Kidney (tissue), 14 donors: ENCODE results near the gene SEC14L5. TPM values are rescaled to one million over a fixed set of nuclear protein-coding genes. Genes with fewer than 3 reads are reported as not detected.

Experiments
- DNase-seq, 5 donors: peaks; one replicate each; pipeline ENCODE4 v3.0.0-alpha.2; 2013 to 2020
- FAIRE-seq: peaks from 2 replicates; lab custom pipeline; 2012; peaks lifted over from hg19 to GRCh38; lab: Jason Lieb, UNC
- H3K27ac ChIP-seq, 2 donors: one replicate each; pipeline ENCODE4 v1.7.0; 2013; ENCODE audit warnings: low read depth in 2 of 2, low read length in 2 of 2, inconsistent platforms in 1 of 2
- H3K27me3 ChIP-seq: one replicate; pipeline ENCODE4 v1.7.1; 2013; ENCODE audit warnings: low read length, inconsistent platforms; ENCODE audit not compliant: control insufficient read depth, insufficient read depth
- H3K36me3 ChIP-seq, 3 donors: one replicate each; pipeline versions ENCODE4 v1.7.0 to v1.7.1; 2013; ENCODE audit warnings: low read length in 3 of 3, control low read depth in 1 of 3, inconsistent platforms in 1 of 3; ENCODE audit not compliant: insufficient read depth in 3 of 3, control insufficient read depth in 2 of 3
- H3K4me1 ChIP-seq, 3 donors: one replicate each; pipeline versions ENCODE4 v1.7.0 to v1.7.1; 2013; ENCODE audit warnings: low read length in 3 of 3, inconsistent platforms in 1 of 3, low read depth in 1 of 3; ENCODE audit not compliant: control insufficient read depth in 2 of 3, insufficient read depth in 2 of 3
- H3K4me3 ChIP-seq, 3 donors: one replicate each; pipeline versions ENCODE4 v1.7.0 to v1.8.1; 2013; ENCODE audit warnings: low read length in 3 of 3, control low read depth in 1 of 3, inconsistent platforms in 1 of 3
- H3K9ac ChIP-seq, 3 donors: one replicate each; pipeline versions ENCODE4 v1.7.0 to v1.7.1; 2013; ENCODE audit warnings: low read length in 3 of 3, control low read depth in 1 of 3, inconsistent platforms in 1 of 3
- H3K9me3 ChIP-seq, 3 donors: one replicate each; pipeline versions ENCODE4 v1.7.0 to v1.7.1; 2013; ENCODE audit warnings: low read length in 3 of 3, control low read depth in 1 of 3, inconsistent platforms in 1 of 3; ENCODE audit not compliant: control insufficient read depth in 2 of 3, insufficient read depth in 1 of 3
- intact Hi-C: fragments of 100-400 bp; cut with DNase I; formaldehyde crosslinking; loops from one replicate; pipeline ENCODE4 v1.11.1; 2022
- polyA plus RNA-seq: library from polyadenylated mRNA; stranded (reverse); fragments of 350-450 nt; fragmentation: Illumina TruSeq; extraction: RNeasy Lipid Tissue Mini Kit (QIAGEN cat#74804); gene quantifications from one replicate; pipeline ENCODE4 v1.2.3, GENCODE V29; 2014; ENCODE audit warnings: low read depth, low replicate concordance; ENCODE audit not compliant: insufficient read depth
- total RNA-seq: library from RNA; stranded (reverse); fragmentation: NEBNext Ultra II Directional; extraction: Animal tissue kit (Norgen Biotek cat#: 25700); gene quantifications from one replicate; pipeline ENCODE4 v1.2.1, GENCODE V29; 2021
- TF ChIP-seq, protein P1 (sequence below): IDR thresholded peaks from 3 replicates; pipeline ENCODE4 v1.5.1; 2012; ENCODE audit warnings: mild to moderate bottlenecking, moderate library complexity, borderline replicate concordance; ENCODE audit not compliant: insufficient read depth; ENCODE audit errors: extremely low read depth
- donor health status: control.
- donor health status: control.
- donor health status: control.
- donor health status: control.
- donor health status: control.
- donor health status: DM: yes; HTN: yes; CAD: no.
- donor health status: Normal renal cell carcinoma (clear cell type).

Gene SEC14L5
- total and polyA plus RNA-seq, 2 donors from 2014 or later, result 0.13 to 0.16 TPM

- H3K36me3 ChIP-seq, result no peaks in the 10 kb centered on the region
- no peaks in the 10 kb centered on the region for H3K4me1 ChIP-seq
- H3K9me3 ChIP-seq, result no peaks in the 10 kb centered on the region
- intact Hi-C loops, result no loop called here
- H3K27ac ChIP-seq, result no peak overlapping the region
- no peak overlapping the region for H3K9ac ChIP-seq
- FAIRE-seq (no peak), DNase-seq (no peak)
- H3K4me3 ChIP-seq, result no peak overlapping the region
- no peaks in the 10 kb centered on the region for H3K27me3 ChIP-seq
- TF ChIP-seq, protein P1, sequence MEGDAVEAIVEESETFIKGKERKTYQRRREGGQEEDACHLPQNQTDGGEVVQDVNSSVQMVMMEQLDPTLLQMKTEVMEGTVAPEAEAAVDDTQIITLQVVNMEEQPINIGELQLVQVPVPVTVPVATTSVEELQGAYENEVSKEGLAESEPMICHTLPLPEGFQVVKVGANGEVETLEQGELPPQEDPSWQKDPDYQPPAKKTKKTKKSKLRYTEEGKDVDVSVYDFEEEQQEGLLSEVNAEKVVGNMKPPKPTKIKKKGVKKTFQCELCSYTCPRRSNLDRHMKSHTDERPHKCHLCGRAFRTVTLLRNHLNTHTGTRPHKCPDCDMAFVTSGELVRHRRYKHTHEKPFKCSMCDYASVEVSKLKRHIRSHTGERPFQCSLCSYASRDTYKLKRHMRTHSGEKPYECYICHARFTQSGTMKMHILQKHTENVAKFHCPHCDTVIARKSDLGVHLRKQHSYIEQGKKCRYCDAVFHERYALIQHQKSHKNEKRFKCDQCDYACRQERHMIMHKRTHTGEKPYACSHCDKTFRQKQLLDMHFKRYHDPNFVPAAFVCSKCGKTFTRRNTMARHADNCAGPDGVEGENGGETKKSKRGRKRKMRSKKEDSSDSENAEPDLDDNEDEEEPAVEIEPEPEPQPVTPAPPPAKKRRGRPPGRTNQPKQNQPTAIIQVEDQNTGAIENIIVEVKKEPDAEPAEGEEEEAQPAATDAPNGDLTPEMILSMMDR, result no peak
Measured at GRCh38 chr16:4982056-4982867, 24.1 kb downstream of the SEC14L5 start.

DNA sequence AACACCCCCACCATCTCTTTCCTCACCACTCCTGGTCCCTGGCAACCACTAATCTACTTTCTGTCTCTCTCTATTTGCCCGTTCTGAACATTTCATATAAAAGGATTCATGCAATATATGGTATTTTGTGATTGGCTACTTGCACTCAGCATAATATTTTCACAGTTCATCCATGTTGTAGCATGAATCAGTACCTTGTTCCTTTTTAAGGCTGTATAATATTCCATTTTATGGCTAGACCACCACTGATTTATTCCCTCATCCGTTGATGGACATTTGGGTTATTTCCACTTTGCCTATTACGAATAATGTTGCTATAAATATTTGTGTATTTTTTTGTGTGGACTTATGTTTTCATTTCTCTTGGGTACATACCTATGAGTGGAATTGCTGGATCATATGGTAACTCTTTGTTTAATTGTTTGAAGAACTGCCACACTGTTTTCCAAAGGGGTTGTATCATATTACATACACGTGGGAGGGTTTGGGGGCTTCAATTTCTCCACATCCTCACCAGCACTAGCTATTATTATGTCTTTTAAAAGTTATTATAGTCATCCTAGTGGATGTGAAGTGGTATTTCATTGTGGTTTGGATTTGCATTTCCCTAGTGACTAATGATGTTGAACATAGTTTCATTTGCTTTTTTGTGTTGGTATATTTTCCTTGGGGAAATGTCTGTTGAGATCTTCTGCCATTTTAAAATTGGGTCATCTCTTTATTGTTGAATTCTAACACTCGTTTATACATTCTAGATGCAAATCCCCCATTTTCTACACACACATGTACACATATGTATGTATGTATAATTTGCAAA lies 26.3 kb downstream of the SEC14L5 start:
- Histone ChIP-seq H3K36me3 (no peaks in the 10 kb centered on the region), H3K4me1 (no peaks in the 10 kb centered on the region), H3K4me3 (no peak overlapping the region), H3K9ac (no peak overlapping the region), H3K27ac (no peak overlapping the region), H3K27me3 (peaks cover 7% of the 10 kb centered on the region), H3K9me3 (no peaks in the 10 kb centered on the region)
- no peak for FAIRE-seq
- DNase-seq, result no peak
- TF ChIP-seq, protein P1, result no peak
- intact Hi-C loops, result no loop called here

GRCh38 chr16:4987250-4987579 lies 29.1 kb downstream of the SEC14L5 start:
- H3K36me3 ChIP-seq, result no peaks in the 10 kb centered on the region
- H3K9ac ChIP-seq, result no peak overlapping the region
- H3K4me1 ChIP-seq, result no peaks in the 10 kb centered on the region
- FAIRE-seq (no peak), DNase-seq (no peak)
- peaks cover 7% of the 10 kb centered on the region for H3K27me3 ChIP-seq
- no peaks in the 10 kb centered on the region for H3K9me3 ChIP-seq
- intact Hi-C loops, result no loop called here
- no peak overlapping the region for H3K27ac ChIP-seq
- TF ChIP-seq, protein P1, result no peak
- H3K4me3 ChIP-seq, result no peak overlapping the region
